ENCODE results near the gene NAV2.

- TF ChIP-seq CTCF (conservative IDR thresholded peaks at IDR 0.05 in 1 of 2, IDR thresholded peaks at IDR 0.05 in 1 of 2; ENCODE audit: extremely low read depth in 1 of 2, insufficient read depth in 1 of 2, low read depth in 1 of 2, low read length in 2 of 2) (no peak), EZH2 (IDR thresholded peaks at IDR 0.05; ENCODE audit: borderline replicate concordance, low read length) (no peak)
Observed at GRCh38 chr11:19725379-19726079, 12.9 kb downstream of the NAV2 start.
